Upper lobe of left lung (tissue), 6 donors: Measurements from ENCODE around the gene SLC1A2. TPM values are rescaled to one million over a fixed set of nuclear protein-coding genes. Genes with fewer than 3 reads are reported as not detected.

Experiments
- ATAC-seq, 2 donors: fragments of 200-7000 bp; cut with Tn5 transposase; one replicate each; pipeline ENCODE4 v1.9.1; 2022; ENCODE audit warnings: mild to moderate bottlenecking in 2 of 2, moderate library complexity in 2 of 2; ENCODE audit not compliant: low FRiP score in 2 of 2
- DNase-seq, 2 donors: peaks; one replicate each; pipeline ENCODE4 v3.0.0-alpha.2; 2019 to 2020
- H3K27ac ChIP-seq, 4 donors: fragments of 200-600 bp; sonication (generic); one replicate each; pipeline ENCODE4 v1.5.1; 2016 to 2019
- H3K27me3 ChIP-seq, 4 donors: fragments of 200-600 bp; sonication (generic); one replicate each; pipeline ENCODE4 v1.5.1; 2017 to 2019
- H3K36me3 ChIP-seq, 4 donors: fragments of 200-600 bp; sonication (generic); one replicate each; pipeline ENCODE4 v1.5.1; 2016 to 2019
- H3K4me1 ChIP-seq, 4 donors: fragments of 200-600 bp; sonication (generic); one replicate each; pipeline ENCODE4 v1.5.1; 2018 to 2019
- H3K4me3 ChIP-seq, 4 donors: fragments of 200-600 bp; sonication (generic); one replicate each; pipeline ENCODE4 v1.5.1; 2017 to 2019; ENCODE audit warnings: mild to moderate bottlenecking in 2 of 4, moderate library complexity in 1 of 4
- H3K9me3 ChIP-seq, 4 donors: fragments of 200-600 bp; sonication (generic); one replicate each; pipeline ENCODE4 v1.5.1; 2018 to 2019
- EP300 ChIP-seq, 4 donors: sonication (generic); formaldehyde crosslinking; IDR thresholded peaks; one replicate each; pipeline ENCODE4 v1.5.1; 2017; ENCODE audit warnings: antibody characterized with exemption in 4 of 4, control low read depth in 2 of 4
- POLR2A ChIP-seq, 4 donors: fragments of 450-650 bp; IDR thresholded peaks; one replicate each; pipeline ENCODE4 v1.5.1; 2016 to 2017; ENCODE audit warnings: antibody characterized with exemption in 4 of 4, mild to moderate bottlenecking in 2 of 4
- POLR2AphosphoS5 ChIP-seq, 2 donors: sonication (generic); formaldehyde crosslinking; IDR thresholded peaks; one replicate each; pipeline ENCODE4 v1.5.1; 2017; ENCODE audit warnings: antibody characterized with exemption in 2 of 2
- whole genome bisulfite sequencing, 2 donors: methylation state at CpG; one replicate each; pipeline ENCODE4 v1.1.5; 2017 to 2018; 5-methylcytosine and 5-hydroxymethylcytosine counted together
- total RNA-seq, 6 donors: library from RNA; depleted of rRNA in 4 of 6; stranded (reverse); fragments of >200 nt in 4 of 6; gene quantifications; one replicate each; pipeline versions ENCODE4 v1.1.0 to v1.2.1, GENCODE V29; 2016 to 2021
- TF ChIP-seq, protein P1 (sequence below), 6 experiments: fragments of 450-650 bp in 4 of 6; fragments of 200-600 bp in 2 of 6; sonication (generic) in 2 of 6; IDR thresholded peaks; one replicate each; pipeline ENCODE4 v1.5.1; 2016 to 2019; ENCODE audit warnings: antibody characterized with exemption in 6 of 6
- donor health status: DM: no; HTN: no; CAD: no; lungs with moderate emphysema.
- donor health status: DM: no; HTN: yes; CAD: no; lungs with severe emphysema.

Gene SLC1A2
- total RNA-seq, 6 donors from 2014 or later, result 1.5 to 3.1 (median 2.0) TPM

DNA sequence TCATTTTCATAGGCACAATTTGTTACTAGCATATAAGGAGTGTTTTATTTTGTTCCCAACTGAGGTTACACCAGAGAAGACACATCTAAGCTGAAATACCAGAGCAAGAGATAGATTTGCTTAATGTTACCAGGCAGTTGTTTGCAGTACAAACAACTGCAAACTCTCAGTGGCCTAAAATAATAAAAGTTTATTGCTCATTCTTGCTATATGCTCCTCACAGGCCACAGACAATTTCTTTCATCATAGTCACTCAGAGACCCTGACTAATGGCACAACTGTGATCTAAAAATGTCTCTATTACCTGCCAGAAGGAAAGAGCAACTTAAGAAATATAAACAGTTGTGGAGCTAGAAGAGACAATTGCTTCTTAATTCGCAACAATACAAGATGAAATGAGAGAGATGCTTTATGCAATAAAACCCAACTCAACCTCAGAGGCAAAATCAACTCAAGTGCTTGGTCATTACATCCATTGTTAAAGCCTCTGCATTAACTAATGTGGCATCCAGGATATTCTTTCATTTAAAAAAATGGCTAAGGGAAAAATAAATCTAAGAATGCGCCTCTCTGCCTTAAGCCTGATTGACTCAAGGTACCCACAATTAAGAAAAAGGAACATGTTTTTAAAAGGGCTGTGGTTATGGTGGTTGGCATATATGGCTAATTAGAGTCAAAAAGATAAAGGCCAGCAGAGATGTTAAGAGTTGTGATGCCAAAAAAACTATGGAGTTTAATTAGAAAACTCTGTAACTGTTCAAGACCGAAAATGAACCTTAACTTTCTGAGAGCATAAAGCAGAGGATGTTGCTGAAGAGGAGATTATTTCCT, 176.7 kb downstream of the SLC1A2 start:
- Histone ChIP-seq H3K9me3 (no peaks in the 10 kb centered on the region), H3K27ac (no peak overlapping the region), H3K36me3 (no peaks in the 10 kb centered on the region), H3K4me3 (no peak overlapping the region), H3K4me1 (peaks cover 0 to 10% (median 6%) of the 10 kb centered on the region in 4 donors), H3K27me3 (no peaks in the 10 kb centered on the region)
- DNase-seq (no peak), ATAC-seq (no peak)
- 86 to 88% methylated on average over 3 of the region's 3 CpGs for WGBS, 2 donors
- TF ChIP-seq EP300 (IDR thresholded peaks at IDR 0.05), result no peak
- no peak for TF ChIP-seq POLR2AphosphoS5 (IDR thresholded peaks at IDR 0.05)
- TF ChIP-seq POLR2A (IDR thresholded peaks at IDR 0.05), result no peak
- TF ChIP-seq, protein P1, sequence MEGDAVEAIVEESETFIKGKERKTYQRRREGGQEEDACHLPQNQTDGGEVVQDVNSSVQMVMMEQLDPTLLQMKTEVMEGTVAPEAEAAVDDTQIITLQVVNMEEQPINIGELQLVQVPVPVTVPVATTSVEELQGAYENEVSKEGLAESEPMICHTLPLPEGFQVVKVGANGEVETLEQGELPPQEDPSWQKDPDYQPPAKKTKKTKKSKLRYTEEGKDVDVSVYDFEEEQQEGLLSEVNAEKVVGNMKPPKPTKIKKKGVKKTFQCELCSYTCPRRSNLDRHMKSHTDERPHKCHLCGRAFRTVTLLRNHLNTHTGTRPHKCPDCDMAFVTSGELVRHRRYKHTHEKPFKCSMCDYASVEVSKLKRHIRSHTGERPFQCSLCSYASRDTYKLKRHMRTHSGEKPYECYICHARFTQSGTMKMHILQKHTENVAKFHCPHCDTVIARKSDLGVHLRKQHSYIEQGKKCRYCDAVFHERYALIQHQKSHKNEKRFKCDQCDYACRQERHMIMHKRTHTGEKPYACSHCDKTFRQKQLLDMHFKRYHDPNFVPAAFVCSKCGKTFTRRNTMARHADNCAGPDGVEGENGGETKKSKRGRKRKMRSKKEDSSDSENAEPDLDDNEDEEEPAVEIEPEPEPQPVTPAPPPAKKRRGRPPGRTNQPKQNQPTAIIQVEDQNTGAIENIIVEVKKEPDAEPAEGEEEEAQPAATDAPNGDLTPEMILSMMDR (IDR thresholded peaks at IDR 0.05), result no peak

DNA sequence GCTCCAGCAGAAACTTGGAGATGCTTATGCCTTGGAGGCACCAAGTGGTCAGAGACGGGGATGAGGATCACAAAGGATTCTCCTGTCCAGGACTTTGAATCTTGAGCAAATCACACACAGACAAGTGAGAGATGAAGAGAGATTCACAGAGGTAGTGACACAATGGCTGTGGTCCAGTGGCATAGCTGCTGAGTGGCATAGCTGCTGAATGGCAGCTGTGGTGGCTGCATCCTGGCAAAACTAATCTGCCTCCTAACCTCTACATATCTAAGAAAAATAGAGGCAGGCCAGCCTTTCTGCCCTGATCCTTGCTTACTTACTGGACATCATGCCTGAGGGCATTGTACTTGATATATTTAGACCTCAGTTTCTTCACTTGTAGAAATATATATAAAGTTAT, 177.8 kb downstream of the SLC1A2 start:
- peaks cover 5 to 19% (median 11%) of the 10 kb centered on the region in 4 donors for H3K4me1 ChIP-seq
- ATAC-seq (no peak), DNase-seq (no peak)
- H3K27me3 ChIP-seq, result no peaks in the 10 kb centered on the region
- no peaks in the 10 kb centered on the region for H3K36me3 ChIP-seq
- no peak overlapping the region for H3K27ac ChIP-seq
- H3K9me3 ChIP-seq, result no peaks in the 10 kb centered on the region
- H3K4me3 ChIP-seq, result no peak overlapping the region
- WGBS, 2 donors, result 87 to 100% methylated on average over 1 of the region's 1 CpG
- TF ChIP-seq, protein P1 (IDR thresholded peaks at IDR 0.05), result no peak
- TF ChIP-seq EP300 (IDR thresholded peaks at IDR 0.05), result no peak
- TF ChIP-seq POLR2AphosphoS5 (IDR thresholded peaks at IDR 0.05), result no peak
- TF ChIP-seq POLR2A (IDR thresholded peaks at IDR 0.05), result no peak

DNA sequence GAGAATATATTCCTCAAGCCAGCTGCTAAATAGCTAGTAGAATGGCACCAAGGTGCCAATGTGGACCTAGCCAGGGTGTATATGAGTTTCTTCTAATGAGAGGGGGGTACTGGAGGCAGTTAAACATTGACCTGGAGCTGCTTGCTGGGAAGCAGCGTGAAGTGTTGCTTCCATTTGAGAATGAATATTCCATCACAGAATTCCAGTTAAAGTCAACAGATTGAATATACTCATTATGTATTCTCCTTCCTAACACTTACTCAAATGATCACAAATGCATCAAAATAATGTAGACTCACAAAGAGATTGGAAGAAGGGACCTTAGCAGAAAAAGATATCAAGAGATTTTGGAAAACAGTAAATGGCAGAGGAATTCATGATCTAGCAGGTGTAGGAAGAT, 178.3 kb downstream of the SLC1A2 start:
- H3K4me1 ChIP-seq, result peaks cover 5 to 21% (median 13%) of the 10 kb centered on the region in 4 donors
- no peaks in the 10 kb centered on the region for H3K36me3 ChIP-seq
- no peak overlapping the region for H3K4me3 ChIP-seq
- DNase-seq (no peak), ATAC-seq (no peak)
- TF ChIP-seq POLR2AphosphoS5 (IDR thresholded peaks at IDR 0.05) (no peak), EP300 (IDR thresholded peaks at IDR 0.05) (no peak), POLR2A (IDR thresholded peaks at IDR 0.05) (no peak)
- TF ChIP-seq, protein P1 (IDR thresholded peaks at IDR 0.05), result no peak
- H3K27me3 ChIP-seq, result no peaks in the 10 kb centered on the region
- WGBS, 2 donors, result 88 to 97% methylated on average over 1 of the region's 1 CpG
- no peaks in the 10 kb centered on the region for H3K9me3 ChIP-seq
- H3K27ac ChIP-seq, result no peak overlapping the region

DNA sequence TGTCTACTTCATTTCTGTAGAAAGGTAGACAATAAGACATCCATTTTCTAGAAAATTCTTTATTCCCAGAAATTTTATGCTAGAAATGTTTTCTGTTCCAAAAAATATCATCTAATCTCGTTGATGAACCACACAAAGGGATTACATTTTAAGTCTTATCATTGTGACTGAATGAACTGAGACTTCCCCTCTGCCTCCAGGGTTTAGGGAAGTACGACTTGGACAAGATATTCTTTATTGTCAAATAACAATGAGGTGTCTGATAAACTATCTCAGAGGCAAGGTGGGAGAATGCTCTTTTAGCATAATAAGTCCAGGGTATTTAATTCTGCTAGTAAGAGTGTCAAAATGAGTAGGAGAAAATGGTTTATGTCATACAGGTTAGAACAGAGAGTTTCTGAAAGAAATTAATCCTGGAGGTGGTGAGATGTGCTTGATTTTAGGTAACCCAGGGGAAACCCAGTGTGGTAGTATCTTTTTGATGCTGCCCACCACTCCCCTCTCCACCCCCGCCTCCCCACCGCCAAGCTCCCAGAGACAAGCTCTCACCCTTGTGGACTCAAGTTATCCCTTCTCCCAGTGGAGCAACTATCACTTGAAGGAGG, 179.8 kb downstream of the SLC1A2 start:
- H3K27ac ChIP-seq, result no peak overlapping the region
- TF ChIP-seq POLR2AphosphoS5 (IDR thresholded peaks at IDR 0.05), result no peak
- no peak for TF ChIP-seq EP300 (IDR thresholded peaks at IDR 0.05)
- TF ChIP-seq, protein P1 (IDR thresholded peaks at IDR 0.05), result no peak
- TF ChIP-seq POLR2A (IDR thresholded peaks at IDR 0.05), result no peak
- peaks cover 5 to 26% (median 13%) of the 10 kb centered on the region in 4 donors for H3K4me1 ChIP-seq
- WGBS, 2 donors, result 67 to 69% methylated on average over 4 of the region's 4 CpGs
- no peaks in the 10 kb centered on the region for H3K9me3 ChIP-seq
- no peak for ATAC-seq
- no peak for DNase-seq
- no peaks in the 10 kb centered on the region for H3K36me3 ChIP-seq
- no peaks in the 10 kb centered on the region for H3K27me3 ChIP-seq
- H3K4me3 ChIP-seq, result no peak overlapping the region
